ENCODE results near the gene DCLK1. TPM values are rescaled to one million over a fixed set of nuclear protein-coding genes. Genes with fewer than 3 reads are reported as not detected.

The DCLK1 gene
- total and polyA plus RNA-seq, 2 donors (not counting 1 experiment from before 2014, with no cell fraction given) = 0.56 to 6.3 TPM

- no peak overlapping the region for H2AFZ ChIP-seq (ENCODE audit: low read length)
- H3K4me3 ChIP-seq (replicated peaks in 1 of 4; ENCODE audit: control extremely low read depth in 1 of 4, insufficient read depth in 1 of 4, low read depth in 3 of 4, low read length in 4 of 4) = no peak overlapping the region
- H3K79me2 ChIP-seq (ENCODE audit: control insufficient read depth, insufficient read depth, low read length) = no peaks in the 10 kb centered on the region
- TF ChIP-seq EZH2 (IDR thresholded peaks at IDR 0.05; ENCODE audit: low read length, missing control alignments) (no peak), CTCF (conservative IDR thresholded peaks at IDR 0.05 in 1 of 2, IDR thresholded peaks at IDR 0.05 in 1 of 2; ENCODE audit: low read depth in 1 of 2, low read length in 2 of 2) (no peak)
- H3K27me3 ChIP-seq (ENCODE audit: control insufficient read depth, insufficient read depth, low read length) = no peaks in the 10 kb centered on the region
- H3K4me2 ChIP-seq (ENCODE audit: extremely low read depth, insufficient read depth, low read length) = no peak overlapping the region
- no peaks in the 10 kb centered on the region for H4K20me1 ChIP-seq (ENCODE audit: control insufficient read depth, extremely low read depth, insufficient read depth, low read length)
- no peaks in the 10 kb centered on the region for H3K36me3 ChIP-seq (ENCODE audit: control insufficient read depth, insufficient read depth, low read length)
- H3K9ac ChIP-seq (ENCODE audit: insufficient read depth, low read length) = no peak overlapping the region
- H3K27ac ChIP-seq (ENCODE audit: insufficient read depth, low read length) = no peak overlapping the region
- peaks cover 3% of the 10 kb centered on the region for H3K4me1 ChIP-seq (ENCODE audit: control insufficient read depth, extremely low read depth, insufficient read depth, low read length)
- DNase-seq (ENCODE audit: low read depth in 2 of 2) = no peak
- H3K9me3 ChIP-seq (ENCODE audit: control insufficient read depth, insufficient read depth, low read depth, low read length) = no peaks in the 10 kb centered on the region
Observed at GRCh38 chr13:35785576-35786303, 345.4 kb downstream of the DCLK1 start.

- Histone ChIP-seq H2AFZ (ENCODE audit: low read length) (no peak overlapping the region), H3K27me3 (ENCODE audit: control insufficient read depth, insufficient read depth, low read length) (no peaks in the 10 kb centered on the region), H3K4me2 (ENCODE audit: extremely low read depth, insufficient read depth, low read length) (no peak overlapping the region), H3K79me2 (ENCODE audit: control insufficient read depth, insufficient read depth, low read length) (no peaks in the 10 kb centered on the region), H4K20me1 (ENCODE audit: control insufficient read depth, extremely low read depth, insufficient read depth, low read length) (no peaks in the 10 kb centered on the region), H3K4me3 (replicated peaks in 1 of 4; ENCODE audit: control extremely low read depth in 1 of 4, insufficient read depth in 1 of 4, low read depth in 3 of 4, low read length in 4 of 4) (no peak overlapping the region), H3K27ac (ENCODE audit: insufficient read depth, low read length) (no peak overlapping the region), H3K9me3 (ENCODE audit: control insufficient read depth, insufficient read depth, low read depth, low read length) (no peaks in the 10 kb centered on the region), H3K4me1 (ENCODE audit: control insufficient read depth, extremely low read depth, insufficient read depth, low read length) (peaks cover 3% of the 10 kb centered on the region), H3K36me3 (ENCODE audit: control insufficient read depth, insufficient read depth, low read length) (no peaks in the 10 kb centered on the region), H3K9ac (ENCODE audit: insufficient read depth, low read length) (no peak overlapping the region)
- TF ChIP-seq CTCF (conservative IDR thresholded peaks at IDR 0.05 in 1 of 2, IDR thresholded peaks at IDR 0.05 in 1 of 2; ENCODE audit: low read depth in 1 of 2, low read length in 2 of 2) (no peak), EZH2 (IDR thresholded peaks at IDR 0.05; ENCODE audit: low read length, missing control alignments) (no peak)
- no peak for DNase-seq (ENCODE audit: low read depth in 2 of 2)
Observed at GRCh38 chr13:35784286-35784951, 346.8 kb downstream of the DCLK1 start.

- Histone ChIP-seq H2AFZ (ENCODE audit: low read length) (no peak overlapping the region), H3K36me3 (ENCODE audit: control insufficient read depth, insufficient read depth, low read length) (no peaks in the 10 kb centered on the region), H3K4me1 (ENCODE audit: control insufficient read depth, extremely low read depth, insufficient read depth, low read length) (no peaks in the 10 kb centered on the region), H3K27me3 (ENCODE audit: control insufficient read depth, insufficient read depth, low read length) (no peaks in the 10 kb centered on the region), H3K9me3 (ENCODE audit: control insufficient read depth, insufficient read depth, low read depth, low read length) (no peaks in the 10 kb centered on the region), H3K4me3 (replicated peaks in 1 of 4; ENCODE audit: control extremely low read depth in 1 of 4, insufficient read depth in 1 of 4, low read depth in 3 of 4, low read length in 4 of 4) (no peak overlapping the region), H4K20me1 (ENCODE audit: control insufficient read depth, extremely low read depth, insufficient read depth, low read length) (no peaks in the 10 kb centered on the region), H3K4me2 (ENCODE audit: extremely low read depth, insufficient read depth, low read length) (no peak overlapping the region), H3K27ac (ENCODE audit: insufficient read depth, low read length) (no peak overlapping the region), H3K9ac (ENCODE audit: insufficient read depth, low read length) (no peak overlapping the region), H3K79me2 (ENCODE audit: control insufficient read depth, insufficient read depth, low read length) (no peaks in the 10 kb centered on the region)
- DNase-seq (ENCODE audit: low read depth in 2 of 2) = no peak
- no peak for TF ChIP-seq CTCF (conservative IDR thresholded peaks at IDR 0.05 in 1 of 2, IDR thresholded peaks at IDR 0.05 in 1 of 2; ENCODE audit: low read depth in 1 of 2, low read length in 2 of 2)
- no peak for TF ChIP-seq EZH2 (IDR thresholded peaks at IDR 0.05; ENCODE audit: low read length, missing control alignments)
Observed at GRCh38 chr13:35782793-35783192, 348.4 kb downstream of the DCLK1 start.
